H1 (cell line): ENCODE measurements around the gene CCIN. TPM values are rescaled to one million over a fixed set of nuclear protein-coding genes. Genes with fewer than 3 reads are reported as not detected.

Experiments used
- CTCF ChIA-PET: fragments of 300-600 bp; sonication (Branson Sonifier 250); formaldehyde crosslinking; loops from one replicate; lab custom pipeline; 2021; ENCODE audit not compliant: partially characterized antibody; lab: Charles Lee
- POLR2A ChIA-PET: fragments of 300-600 bp; sonication (Branson Sonifier 250); formaldehyde crosslinking; loops from one replicate; lab custom pipeline; 2021; ENCODE audit warnings: inconsistent platforms; ENCODE audit not compliant: partially characterized antibody; lab: Charles Lee
- DNase-seq, 2 experiments: peaks; one replicate each; pipeline versions ENCODE4 v3.0.0 to v3.0.0-alpha.2; 2010 to 2022; ENCODE audit warnings: low spot score in 2 of 2, low read depth in 1 of 2, mixed read lengths in 1 of 2
- FAIRE-seq: peaks from 2 replicates; lab custom pipeline; 2011; peaks lifted over from hg19 to GRCh38; lab: Jason Lieb, UNC
- H2AFZ ChIP-seq: 2 replicates; pipeline ENCODE4 v1.8.1; 2012; ENCODE audit warnings: low read length, inconsistent platforms
- H2AK5ac ChIP-seq: 2 replicates; pipeline ENCODE4 v1.6.1; 2013; ENCODE audit warnings: low read depth, low read length
- H2BK120ac ChIP-seq: replicated peaks from 2 replicates; pipeline ENCODE3; 2013; ENCODE audit warnings: low read depth, low read length, inconsistent platforms
- H2BK12ac ChIP-seq: 2 replicates; pipeline ENCODE4 v1.6.1; 2013; ENCODE audit warnings: low read depth, low read length
- H2BK15ac ChIP-seq: 2 replicates; pipeline ENCODE4 v1.6.1; 2013; ENCODE audit warnings: low read length
- H2BK20ac ChIP-seq: 2 replicates; pipeline ENCODE4 v1.6.1; 2013; ENCODE audit warnings: low read length
- H2BK5ac ChIP-seq: 2 replicates; pipeline ENCODE4 v1.6.1; 2013; ENCODE audit warnings: low read depth, low read length
- H3K14ac ChIP-seq: 2 replicates; pipeline ENCODE4 v1.6.1; 2013; ENCODE audit warnings: inconsistent platforms; ENCODE audit not compliant: insufficient read length
- H3K18ac ChIP-seq: 2 replicates; pipeline ENCODE4 v1.6.1; 2013; ENCODE audit warnings: low read length; ENCODE audit errors: extremely low read depth
- H3K23ac ChIP-seq: 2 replicates; pipeline ENCODE4 v1.6.1; 2013; ENCODE audit warnings: inconsistent platforms; ENCODE audit not compliant: insufficient read length
- H3K23me2 ChIP-seq: 2 replicates; pipeline ENCODE4 v1.6.1; 2013; ENCODE audit warnings: low read depth, low read length
- H3K27ac ChIP-seq: 2 replicates; pipeline ENCODE4 v1.6.1; 2011; ENCODE audit warnings: low read depth, low read length, inconsistent platforms
- H3K27me3 ChIP-seq, 4 experiments: replicated peaks in 1 of 4; 1 replicate in 1 of 4; 2 replicates in 3 of 4; pipeline versions ENCODE4 v1.6.1 to v1.8.1; 2011 to 2013; ENCODE audit warnings: low read length in 3 of 4, mild to moderate bottlenecking in 3 of 4, inconsistent platforms in 2 of 4, mixed read lengths in 2 of 4, moderate library complexity in 1 of 4; ENCODE audit not compliant: control insufficient read depth in 3 of 4, insufficient read depth in 3 of 4; ENCODE audit errors: extremely low read depth in 1 of 4
- H3K36me3 ChIP-seq, 4 experiments: 2 replicates each; pipeline versions ENCODE4 v1.6.1 to v1.8.1; 2011 to 2013; ENCODE audit warnings: mild to moderate bottlenecking in 4 of 4, low read length in 3 of 4, moderate library complexity in 2 of 4, control low read depth in 1 of 4, inconsistent platforms in 1 of 4; ENCODE audit not compliant: insufficient read depth in 4 of 4, control insufficient read depth in 2 of 4
- H3K4ac ChIP-seq: replicated peaks from 2 replicates; pipeline ENCODE3; 2013; ENCODE audit warnings: low read length, low read depth, mixed read lengths, inconsistent platforms; ENCODE audit not compliant: insufficient read length
- H3K4me1 ChIP-seq, 4 experiments: replicated peaks in 1 of 4; 1 replicate in 1 of 4; 2 replicates in 3 of 4; pipeline versions ENCODE4 v1.6.1 to v1.8.1; 2011 to 2013; ENCODE audit warnings: low read length in 3 of 4, inconsistent platforms in 2 of 4, mixed read lengths in 1 of 4; ENCODE audit not compliant: insufficient read depth in 4 of 4, control insufficient read depth in 3 of 4
- H3K4me2 ChIP-seq, 2 experiments: 2 replicates each; pipeline versions ENCODE4 v1.6.1 to v1.8.1; 2011 to 2013; ENCODE audit warnings: low read depth in 2 of 2, low read length in 2 of 2, control low read depth in 1 of 2, inconsistent platforms in 1 of 2, mild to moderate bottlenecking in 1 of 2; ENCODE audit not compliant: insufficient read depth in 1 of 2
- H3K4me3 ChIP-seq, 4 experiments: fragments of 200-600, 300-600 bp in 1 of 4; sonication (generic), shearing (Covaris generic), sonication (Bioruptor Twin) in 1 of 4; 2 replicates each; pipeline versions ENCODE4 v1.5.1 to v1.8.1; 2011 to 2016; ENCODE audit warnings: low read length in 4 of 4, low read depth in 3 of 4, control low read depth in 2 of 4, inconsistent platforms in 2 of 4, mild to moderate bottlenecking in 2 of 4, mixed read lengths in 1 of 4, moderate library complexity in 1 of 4; ENCODE audit not compliant: insufficient read depth in 2 of 4; ENCODE audit errors: extremely low read depth in 1 of 4
- H3K56ac ChIP-seq: replicated peaks from 2 replicates; pipeline ENCODE3; 2013; ENCODE audit warnings: low read depth, mild to moderate bottlenecking, mixed read lengths, low read length, inconsistent platforms; ENCODE audit not compliant: insufficient read length
- H3K79me1 ChIP-seq: 2 replicates; pipeline ENCODE4 v1.6.1; 2013; ENCODE audit warnings: low read depth, low read length, control low read depth
- H3K79me2 ChIP-seq, 2 experiments: 2 replicates each; pipeline versions ENCODE4 v1.6.1 to v1.8.1; 2012 to 2013; ENCODE audit warnings: low read length in 2 of 2, mild to moderate bottlenecking in 2 of 2, inconsistent platforms in 1 of 2; ENCODE audit not compliant: insufficient read depth in 2 of 2, control insufficient read depth in 1 of 2
- H3K9ac ChIP-seq, 4 experiments: replicated peaks in 1 of 4; 1 replicate in 1 of 4; 2 replicates in 3 of 4; pipeline versions ENCODE4 v1.6.1 to v1.8.1; 2011 to 2013; ENCODE audit warnings: low read depth in 3 of 4, low read length in 3 of 4, control low read depth in 2 of 4, mild to moderate bottlenecking in 2 of 4, moderate library complexity in 2 of 4, inconsistent platforms in 1 of 4; ENCODE audit errors: extremely low read depth in 1 of 4
- H3K9me3 ChIP-seq, 2 experiments: 2 replicates each; pipeline versions ENCODE4 v1.6.1 to v1.8.1; 2012 to 2013; ENCODE audit warnings: mild to moderate bottlenecking in 2 of 2, moderate library complexity in 2 of 2, control low read depth in 1 of 2, inconsistent platforms in 1 of 2, low read depth in 1 of 2, low read length in 1 of 2, mixed read lengths in 1 of 2; ENCODE audit not compliant: insufficient read depth in 2 of 2
- H4K20me1 ChIP-seq, 2 experiments: replicated peaks in 1 of 2; 2 replicates each; pipeline versions ENCODE3 to v1.8.1; 2011 to 2013; ENCODE audit warnings: inconsistent platforms in 2 of 2, low read length in 2 of 2, mild to moderate bottlenecking in 1 of 2; ENCODE audit not compliant: insufficient read depth in 2 of 2, control insufficient read depth in 1 of 2
- H4K5ac ChIP-seq: 2 replicates; pipeline ENCODE4 v1.6.1; 2013; ENCODE audit warnings: low read length, low read depth, mixed read lengths, inconsistent platforms; ENCODE audit not compliant: insufficient read length
- H4K8ac ChIP-seq: 2 replicates; pipeline ENCODE4 v1.8.0; 2013; ENCODE audit warnings: mild to moderate bottlenecking, moderate library complexity, low read length, inconsistent platforms; ENCODE audit not compliant: insufficient read depth; ENCODE audit errors: extremely low read depth
- H4K91ac ChIP-seq: replicated peaks from 2 replicates; pipeline ENCODE3; 2013; ENCODE audit warnings: low read length, mixed read lengths, inconsistent platforms; ENCODE audit not compliant: insufficient read length
- BCL11A ChIP-seq, 2 experiments: IDR thresholded peaks; one replicate each; pipeline ENCODE4 v1.6.1; 2011; ENCODE audit warnings: low read depth in 2 of 2, low read length in 2 of 2, mild to moderate bottlenecking in 2 of 2
- CEBPB ChIP-seq: IDR thresholded peaks from 2 replicates; pipeline ENCODE4 v1.6.1; 2012; ENCODE audit warnings: low read depth, low read length
- PHF8 ChIP-seq: fragments of 200-600 bp; sonication (generic); conservative IDR thresholded peaks from 2 replicates; pipeline ENCODE4 v1.7.1; 2012; ENCODE audit warnings: low read depth, mild to moderate bottlenecking, inconsistent platforms, low read length, moderate library complexity
- RFX5 ChIP-seq: IDR thresholded peaks from 2 replicates; pipeline ENCODE4 v1.6.1; 2011; ENCODE audit warnings: low read depth, low read length, improper control_type of control experiment, borderline replicate concordance
- RNF2 ChIP-seq: fragments of 200-900, 300-1000 bp; sonication (generic); IDR thresholded peaks from 2 replicates; pipeline ENCODE4 v1.7.1; 2016; ENCODE audit warnings: borderline replicate concordance, low read depth, mild to moderate bottlenecking, antibody characterized with exemption, low read length; ENCODE audit not compliant: poor library complexity, severe bottlenecking; ENCODE audit errors: missing control alignments
- SIN3A ChIP-seq, 2 experiments: IDR thresholded peaks in 1 of 2; conservative IDR thresholded peaks in 1 of 2; 2 replicates each; pipeline ENCODE4 v1.6.1; 2011 to 2012; ENCODE audit warnings: low read length in 2 of 2, improper control_type of control experiment in 1 of 2, low read depth in 1 of 2, mild to moderate bottlenecking in 1 of 2
- SIRT6 ChIP-seq: IDR thresholded peaks from one replicate; pipeline ENCODE4 v1.7.1; 2012; ENCODE audit warnings: low read length, inconsistent platforms
- TAF7 ChIP-seq: optimal IDR thresholded peaks from 2 replicates; pipeline ENCODE3; 2011; ENCODE audit warnings: low read depth, mild to moderate bottlenecking, inconsistent platforms, low read length, moderate library complexity, borderline replicate concordance
- TCF12 ChIP-seq: IDR thresholded peaks from 2 replicates; pipeline ENCODE4 v1.6.1; 2011; ENCODE audit warnings: low read depth, mild to moderate bottlenecking, low read length
- WGBS, 2 experiments: shearing (Covaris generic) in 1 of 2; methylation state at CpG; one replicate each; pipeline versions ENCODE4 v1.1.6 to v1.1.7; 2013 to 2015; ENCODE audit warnings: low lambda C conversion rate in 2 of 2, mixed read lengths in 2 of 2, inconsistent platforms in 1 of 2, low coverage in 1 of 2, missing lambda C conversion rate in 1 of 2; ENCODE audit not compliant: insufficient replicate concordance in 2 of 2, insufficient coverage in 1 of 2, insufficient read length in 1 of 2; ENCODE audit errors: extremely low coverage in 1 of 2, missing lambda C conversion rate in 1 of 2; 5-methylcytosine and 5-hydroxymethylcytosine counted together
- polyA plus RNA-seq, 7 experiments: library from polyadenylated mRNA; depleted of rRNA in 3 of 7; stranded (reverse) in 5 of 7; unstranded in 2 of 7; fragments of >200 nt in 5 of 7; fragments of 200-250 nt in 2 of 7; gene quantifications; 1 replicate in 5 of 7; 2 replicates in 1 of 7; 4 replicates in 1 of 7; pipeline versions ENCODE4 v1.2.1 to v1.2.3, GENCODE V29; 2011 to 2013; ENCODE audit warnings: missing spikeins in 2 of 7, mixed read lengths in 2 of 7
- total RNA-seq: library from RNA; stranded (reverse); fragmentation: NEBNext Ultra II Directional; extraction: Animal tissue kit (Norgen Biotek cat#: 25700); gene quantifications from 2 replicates; pipeline ENCODE4 v1.2.1, GENCODE V29; 2021
- TF ChIP-seq, protein P1 (sequence below): IDR thresholded peaks from 2 replicates; pipeline ENCODE4 v1.6.1; 2012; ENCODE audit warnings: inconsistent platforms

CCIN gene
- total and polyA plus RNA-seq, 2 of the 8 experiments (the other 6 are each of a cell fraction or from before 2014, with no cell fraction given), result 0.19 to 0.21 TPM

DNA sequence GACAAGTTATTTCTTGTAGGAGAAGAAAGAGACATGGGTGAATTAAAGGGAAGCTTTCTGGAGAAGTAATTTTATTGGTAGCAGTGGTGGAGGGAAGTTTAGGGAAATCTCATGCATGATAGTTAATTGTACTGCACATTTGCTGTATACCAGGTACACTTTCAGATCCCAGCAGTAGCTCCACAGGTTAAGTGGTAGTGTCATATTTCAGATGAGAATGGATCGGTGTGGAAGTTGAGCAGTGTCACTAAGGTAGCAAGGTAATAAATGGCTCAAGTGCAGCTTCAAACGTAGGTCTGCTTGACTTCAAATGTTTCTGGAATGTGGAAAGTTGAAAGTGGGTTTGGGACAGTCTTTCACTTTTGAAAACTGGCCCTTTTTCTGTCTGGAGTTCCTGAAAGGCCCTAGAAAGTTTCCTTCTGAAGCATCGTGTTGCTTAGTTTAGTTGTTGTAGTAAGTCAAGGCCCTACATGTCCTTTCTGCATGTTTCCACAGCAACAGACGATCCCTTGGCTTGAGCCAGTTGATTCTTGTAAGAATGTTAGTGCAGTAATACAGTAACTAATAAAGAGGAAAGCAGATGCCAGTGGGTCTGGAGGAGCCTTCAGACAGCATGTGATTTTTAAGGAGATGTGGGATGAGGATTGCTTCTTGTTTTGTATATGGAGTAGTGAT lies 25.3 kb downstream of the CCIN start:
- H3K4me2 ChIP-seq, result no peak overlapping the region
- no peak for TF ChIP-seq TCF12
- TF ChIP-seq RNF2, result no peak
- TF ChIP-seq, protein P1, sequence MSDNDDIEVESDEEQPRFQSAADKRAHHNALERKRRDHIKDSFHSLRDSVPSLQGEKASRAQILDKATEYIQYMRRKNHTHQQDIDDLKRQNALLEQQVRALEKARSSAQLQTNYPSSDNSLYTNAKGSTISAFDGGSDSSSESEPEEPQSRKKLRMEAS, result no peak
- TF ChIP-seq BCL11A (IDR thresholded peaks at IDR 0.05; ENCODE audit: low read depth in 2 of 2, low read length in 2 of 2), result no peak
- no peak for TF ChIP-seq RFX5
- no peak for TF ChIP-seq CEBPB
- TF ChIP-seq TAF7, result no peak
- no peak for TF ChIP-seq PHF8
- no peak for TF ChIP-seq SIN3A (conservative IDR thresholded peaks at IDR 0.05 in 1 of 2, IDR thresholded peaks at IDR 0.05 in 1 of 2; ENCODE audit: low read depth in 1 of 2, low read length in 2 of 2)
- TF ChIP-seq SIRT6, result no peak

More for the DNA sequence above, 25.3 kb downstream of the CCIN start:
- Histone ChIP-seq H3K23ac (no peak overlapping the region), H2BK120ac (no peak overlapping the region), H4K91ac (no peak overlapping the region), H2AFZ (no peak overlapping the region), H3K79me2 (peaks cover 36 to 64% of the 10 kb centered on the region in 2 experiments), H2AK5ac (no peak overlapping the region), H3K79me1 (peaks cover 9% of the 10 kb centered on the region), H3K4ac (no peak overlapping the region), H4K20me1 (peaks cover 17 to 22% of the 10 kb centered on the region in 2 experiments), H3K9ac (no peak overlapping the region), H2BK5ac (no peak overlapping the region), H3K27me3 (no peaks in the 10 kb centered on the region), H3K4me3 (no peak overlapping the region), H3K56ac (no peak overlapping the region), H4K8ac (no peak overlapping the region), H3K27ac (no peak overlapping the region), H3K14ac (no peak overlapping the region), H3K4me1 (peaks cover 6 to 12% (median 10%) of the 10 kb centered on the region in 4 experiments; a peak in 6 of 7 replicates), H2BK20ac (no peak overlapping the region), H3K23me2 (peaks cover 8% of the 10 kb centered on the region), H3K18ac (no peak overlapping the region), H2BK12ac (no peak overlapping the region), H2BK15ac (no peak overlapping the region), H3K36me3 (peaks cover 3 to 22% (median 10%) of the 10 kb centered on the region in 4 experiments; a peak in 7 of 8 replicates), H3K9me3 (no peaks in the 10 kb centered on the region), H4K5ac (no peak overlapping the region)
- no peak for FAIRE-seq
- no peak for DNase-seq
- 84% methylated on average over 4 of the region's 4 CpGs; no CpG with 5 or more reads in 1 of the 2 experiments for WGBS, 2 experiments
- CTCF ChIA-PET, result interaction anchor here (1.3 to 2.7 kb wide), 5 partner anchors 8 to 91 kb away, joined by 3 to 12 read pairs (median 4); no protein-coding TSS in a partner anchor
- POLR2A ChIA-PET, result interaction anchor here (0.6 to 1.4 kb wide), 4 partner anchors 19 to 205 kb away, joined by 3 to 4 read pairs (median 3); no protein-coding TSS in a partner anchor
